HepG2 (cell line): ENCODE data around the gene GTF2A2. TPM values are rescaled to one million over a fixed set of nuclear protein-coding genes. Genes with fewer than 3 reads are reported as not detected.

Experiments
- ATF6 ChIP-seq: sonication (generic); formaldehyde crosslinking; conservative IDR thresholded peaks from 2 replicates; pipeline ENCODE4 v1.4.0; 2020; ENCODE audit warnings: missing genetic modification reagents
- CBX1 ChIP-seq: IDR thresholded peaks from one replicate; pipeline ENCODE4 v1.6.1; 2016; ENCODE audit warnings: antibody characterized with exemption, low read depth
- CHD2 ChIP-seq: IDR thresholded peaks from 2 replicates; pipeline ENCODE4 v1.6.1; 2011; ENCODE audit warnings: low read depth, low read length, improper control_type of control experiment
- CHD4 ChIP-seq: fragments of 200-600 bp; sonication (generic); IDR thresholded peaks from 2 replicates; pipeline ENCODE4 v1.7.0; 2017; ENCODE audit warnings: mild to moderate bottlenecking, low read length, borderline replicate concordance
- CREM ChIP-seq, 2 experiments: sonication (generic) in 1 of 2; formaldehyde crosslinking in 1 of 2; IDR thresholded peaks; 2 replicates each; pipeline versions ENCODE4 v1.4.0 to v1.6.1; 2016 to 2020; ENCODE audit warnings: antibody characterized with exemption in 1 of 2, mild to moderate bottlenecking in 1 of 2, missing genetic modification reagents in 1 of 2
- ETS1 ChIP-seq: sonication (generic); formaldehyde crosslinking; IDR thresholded peaks from 2 replicates; pipeline ENCODE4 v1.4.0; 2020; ENCODE audit warnings: missing genetic modification reagents
- FUBP1 ChIP-seq: sonication (generic); formaldehyde crosslinking; IDR thresholded peaks from 2 replicates; pipeline ENCODE4 v1.5.1; 2020; ENCODE audit warnings: missing genetic modification reagents, mild to moderate bottlenecking, borderline replicate concordance
- LBX2 ChIP-seq: sonication (generic); formaldehyde crosslinking; IDR thresholded peaks from 2 replicates; pipeline ENCODE4 v1.5.0; 2020; ENCODE audit warnings: missing genetic modification reagents, mild to moderate bottlenecking, borderline replicate concordance
- LRRFIP1 ChIP-seq: sonication (generic); formaldehyde crosslinking; conservative IDR thresholded peaks from 2 replicates; pipeline ENCODE4 v1.4.0; 2020; ENCODE audit warnings: missing genetic modification reagents
- MIER3 ChIP-seq: IDR thresholded peaks from 2 replicates; pipeline ENCODE4 v1.6.1; 2016; ENCODE audit warnings: missing compliant biosample characterization, borderline replicate concordance
- NAIF1 ChIP-seq: sonication (generic); formaldehyde crosslinking; IDR thresholded peaks from 2 replicates; pipeline ENCODE4 v1.5.0; 2020; ENCODE audit warnings: mild to moderate bottlenecking, missing genetic modification reagents, borderline replicate concordance
- SMARCE1 ChIP-seq: fragments of 450-650 bp; IDR thresholded peaks from 2 replicates; pipeline ENCODE4 v1.6.1; 2017; ENCODE audit warnings: borderline replicate concordance
- SP5 ChIP-seq: IDR thresholded peaks from 2 replicates; pipeline ENCODE4 v1.6.1; 2016; ENCODE audit warnings: low read depth, borderline replicate concordance
- TBX3 ChIP-seq: fragments of 450-650 bp; IDR thresholded peaks from 2 replicates; pipeline ENCODE4 v1.6.1; 2017; ENCODE audit warnings: antibody characterized with exemption, mild to moderate bottlenecking, inconsistent platforms, borderline replicate concordance
- THAP8 ChIP-seq: sonication (generic); formaldehyde crosslinking; IDR thresholded peaks from 2 replicates; pipeline ENCODE4 v1.5.1; 2020; ENCODE audit warnings: missing genetic modification reagents, mild to moderate bottlenecking, borderline replicate concordance
- ZNF282 ChIP-seq: fragments of 450-650 bp; IDR thresholded peaks from 2 replicates; pipeline ENCODE4 v1.6.1; 2018; ENCODE audit not compliant: partially characterized antibody
- ZNF460 ChIP-seq: sonication (generic); formaldehyde crosslinking; IDR thresholded peaks from 2 replicates; pipeline ENCODE4 v1.5.1; 2020; ENCODE audit warnings: missing genetic modification reagents, mild to moderate bottlenecking, borderline replicate concordance
- ZNF510 ChIP-seq: sonication (generic); formaldehyde crosslinking; IDR thresholded peaks from 2 replicates; pipeline ENCODE4 v1.4.0; 2020; ENCODE audit warnings: low read depth, mild to moderate bottlenecking, missing genetic modification reagents
- ZNF644 ChIP-seq: IDR thresholded peaks from 2 replicates; pipeline ENCODE4 v1.6.1; 2016; ENCODE audit warnings: low read depth
- ZNF768 ChIP-seq: sonication (generic); formaldehyde crosslinking; IDR thresholded peaks from 2 replicates; pipeline ENCODE4 v1.4.0; 2020; ENCODE audit warnings: missing genetic modification reagents
- ZNF792 ChIP-seq: IDR thresholded peaks from 2 replicates; pipeline ENCODE4 v1.6.1; 2016
- ZSCAN12 ChIP-seq: sonication (generic); formaldehyde crosslinking; IDR thresholded peaks from 2 replicates; pipeline ENCODE4 v1.9.0; 2021; ENCODE audit warnings: mild to moderate bottlenecking, missing genetic modification reagents
- polyA plus RNA-seq, 8 experiments: library from polyadenylated mRNA; depleted of rRNA in 3 of 8; stranded (reverse) in 7 of 8; unstranded in 1 of 8; fragments of >200 nt; fragmentation: Illumina TruSeq in 4 of 8; extraction: Trizol in 4 of 8; gene quantifications; 2 replicates each; pipeline versions ENCODE4 v1.2.1 to v1.2.3, GENCODE V29; 2011 to 2016; ENCODE audit warnings: low read depth in 4 of 8, missing spikeins in 1 of 8, mixed read lengths in 1 of 8; ENCODE audit not compliant: insufficient read depth in 1 of 8
- total RNA-seq, 5 experiments: library from RNA; depleted of rRNA; stranded (reverse); fragments of >200 nt; fragmentation: Illumina TruSeq; extraction: Trizol; gene quantifications; 2 replicates each; pipeline ENCODE4 v1.2.3, GENCODE V29; 2016; ENCODE audit warnings: low read depth in 1 of 5

The GTF2A2 gene
- total and polyA plus RNA-seq, 2 of the 13 experiments (the other 11 are each of a cell fraction or from before 2014, with no cell fraction given) = 24.4 to 106 TPM

GRCh38 chr15:59689626-59690236 lies 32.4 kb upstream of the GTF2A2 start (continued):
- TF ChIP-seq FUBP1 (CRISPR knock-in tag) (no peak), ZNF768 (CRISPR knock-in tag) (no peak), SP5 (peak; percentile 38; the same call in 1 of the 2 replicates), ZSCAN12 (CRISPR knock-in tag) (no peak), CREM (IDR thresholded peaks at IDR 0.05) (peak; percentile 8; the same call in 1 of the 2 replicates), CREM (CRISPR knock-in tag; IDR thresholded peaks at IDR 0.05) (no peak), THAP8 (CRISPR knock-in tag) (no peak), LBX2 (CRISPR knock-in tag) (no peak), ZNF644 (CRISPR knock-in tag) (peak; percentile 40; the same call in 1 of the 2 replicates), ATF6 (CRISPR knock-in tag) (no peak), ZNF282 (no peak), CHD2 (no peak), ZNF510 (CRISPR knock-in tag) (no peak), SMARCE1 (no peak), ZNF460 (no peak), ETS1 (CRISPR knock-in tag) (no peak), TBX3 (peak; percentile 59; the same call in 1 of the 2 replicates), LRRFIP1 (CRISPR knock-in tag) (no peak), NAIF1 (CRISPR knock-in tag) (no peak), ZNF792 (CRISPR knock-in tag) (no peak), CHD4 (0 out of 2 replicates have a peak, but pooled peaks have one; percentile 44), CBX1 (no peak), MIER3 (CRISPR knock-in tag) (0 out of 2 replicates have a peak, but pooled peaks have one; percentile 5)
